Keratinocyte (primary cell): ENCODE measurements around the gene TLE7.

Source experiments
- EZH2 ChIP-seq: IDR thresholded peaks from one replicate; pipeline ENCODE4 v1.6.1; 2012; ENCODE audit warnings: inconsistent platforms, mild to moderate bottlenecking, low read length, moderate library complexity
- TF ChIP-seq, protein P1 (sequence below), 3 experiments: IDR thresholded peaks in 1 of 3; conservative IDR thresholded peaks in 1 of 3; optimal IDR thresholded peaks in 1 of 3; 2 replicates in 2 of 3; 3 replicates in 1 of 3; pipeline versions ENCODE3 to v1.5.1; 2011; ENCODE audit warnings: low read length in 3 of 3, mild to moderate bottlenecking in 3 of 3, moderate library complexity in 2 of 3, control low read depth in 1 of 3, inconsistent platforms in 1 of 3; ENCODE audit not compliant: insufficient read depth in 2 of 3; ENCODE audit errors: extremely low read depth in 1 of 3

DNA sequence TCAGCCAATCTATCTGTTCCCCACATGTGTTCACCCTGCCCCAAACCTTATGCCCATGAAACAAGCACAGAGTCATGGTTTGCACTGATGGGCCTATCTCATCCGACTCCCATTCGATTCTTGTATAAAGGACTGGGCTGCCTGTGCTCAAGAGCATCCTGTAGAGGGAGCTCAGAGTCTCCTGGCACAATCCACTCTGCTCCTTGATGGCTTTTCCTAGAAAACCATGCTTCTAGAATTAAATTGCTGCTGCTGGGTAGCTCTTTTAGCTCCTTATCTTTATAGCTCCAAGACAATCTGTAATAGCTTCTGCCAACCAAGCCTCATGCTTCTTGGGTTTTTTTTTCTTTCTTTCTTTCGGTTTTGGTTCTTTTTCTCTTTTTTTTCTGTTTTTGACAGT lies 37.6 kb upstream of the TLE7 start:
- TF ChIP-seq, protein P1, sequence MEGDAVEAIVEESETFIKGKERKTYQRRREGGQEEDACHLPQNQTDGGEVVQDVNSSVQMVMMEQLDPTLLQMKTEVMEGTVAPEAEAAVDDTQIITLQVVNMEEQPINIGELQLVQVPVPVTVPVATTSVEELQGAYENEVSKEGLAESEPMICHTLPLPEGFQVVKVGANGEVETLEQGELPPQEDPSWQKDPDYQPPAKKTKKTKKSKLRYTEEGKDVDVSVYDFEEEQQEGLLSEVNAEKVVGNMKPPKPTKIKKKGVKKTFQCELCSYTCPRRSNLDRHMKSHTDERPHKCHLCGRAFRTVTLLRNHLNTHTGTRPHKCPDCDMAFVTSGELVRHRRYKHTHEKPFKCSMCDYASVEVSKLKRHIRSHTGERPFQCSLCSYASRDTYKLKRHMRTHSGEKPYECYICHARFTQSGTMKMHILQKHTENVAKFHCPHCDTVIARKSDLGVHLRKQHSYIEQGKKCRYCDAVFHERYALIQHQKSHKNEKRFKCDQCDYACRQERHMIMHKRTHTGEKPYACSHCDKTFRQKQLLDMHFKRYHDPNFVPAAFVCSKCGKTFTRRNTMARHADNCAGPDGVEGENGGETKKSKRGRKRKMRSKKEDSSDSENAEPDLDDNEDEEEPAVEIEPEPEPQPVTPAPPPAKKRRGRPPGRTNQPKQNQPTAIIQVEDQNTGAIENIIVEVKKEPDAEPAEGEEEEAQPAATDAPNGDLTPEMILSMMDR (optimal IDR thresholded peaks at IDR 0.05 in 1 of 3, IDR thresholded peaks at IDR 0.05 in 1 of 3, conservative IDR thresholded peaks at IDR 0.05 in 1 of 3; ENCODE audit: extremely low read depth in 1 of 3, insufficient read depth in 2 of 3, low read length in 3 of 3): peak; percentile 55 to 69 (median 57)
- TF ChIP-seq EZH2: no peak
